Skeletal muscle tissue (tissue), 4 donors: ENCODE data around the gene PPM1N. TPM values are rescaled to one million over a fixed set of nuclear protein-coding genes. Genes with fewer than 3 reads are reported as not detected.

Source experiments
- H3K27ac ChIP-seq: one replicate; pipeline ENCODE4 v1.7.0; 2013; ENCODE audit warnings: mild to moderate bottlenecking, low read depth, low read length, inconsistent platforms
- H3K27me3 ChIP-seq, 3 donors: one replicate each; pipeline ENCODE4 v1.7.0; 2013; ENCODE audit warnings: low read length in 3 of 3; ENCODE audit not compliant: control insufficient read depth in 3 of 3, insufficient read depth in 3 of 3
- H3K36me3 ChIP-seq, 3 donors: one replicate each; pipeline ENCODE4 v1.7.0; 2013; ENCODE audit warnings: low read length in 3 of 3; ENCODE audit not compliant: control insufficient read depth in 3 of 3, insufficient read depth in 3 of 3
- H3K4me1 ChIP-seq, 3 donors: one replicate each; pipeline ENCODE4 v1.7.0; 2013; ENCODE audit warnings: low read length in 3 of 3, mild to moderate bottlenecking in 3 of 3; ENCODE audit not compliant: control insufficient read depth in 3 of 3, insufficient read depth in 3 of 3
- H3K4me3 ChIP-seq, 3 donors: one replicate each; pipeline ENCODE4 v1.7.0; 2013; ENCODE audit warnings: low read length in 3 of 3
- H3K9ac ChIP-seq, 3 donors: one replicate each; pipeline ENCODE4 v1.7.0; 2013; ENCODE audit warnings: low read length in 3 of 3, mild to moderate bottlenecking in 3 of 3, moderate library complexity in 2 of 3, low read depth in 1 of 3
- H3K9me3 ChIP-seq, 3 donors: one replicate each; pipeline ENCODE4 v1.7.0; 2013; ENCODE audit warnings: low read length in 3 of 3; ENCODE audit not compliant: control insufficient read depth in 3 of 3
- total RNA-seq: library from RNA; depleted of rRNA; stranded (reverse); fragments of >200 nt; gene quantifications from one replicate; pipeline ENCODE4 v1.2.3, GENCODE V29; 2014
- donor health status: Osteomylitis.

Gene PPM1N
- total RNA-seq, 1 donor from 2014 or later = 0.52 TPM

- Histone ChIP-seq H3K36me3 (peaks cover 5 to 11% (median 9%) of the 10 kb centered on the region in 3 donors), H3K27me3 (peaks cover 5 to 22% (median 9%) of the 10 kb centered on the region in 3 donors), H3K9me3 (no peaks in the 10 kb centered on the region), H3K4me1 (peaks cover 11 to 16% (median 14%) of the 10 kb centered on the region in 3 donors), H3K4me3 (no peak overlapping the region), H3K27ac (no peak overlapping the region), H3K9ac (no peak overlapping the region)
These were observed 28.7 kb downstream of the PPM1N start for GRCh38 chr19:45526971-45527370.

- peaks cover 11 to 16% (median 14%) of the 10 kb centered on the region in 3 donors for H3K4me1 ChIP-seq
- H3K27ac ChIP-seq = no peak overlapping the region
- no peak overlapping the region for H3K9ac ChIP-seq
These were observed 29.5 kb downstream of the PPM1N start for GRCh38 chr19:45527731-45528130.

GRCh38 chr19:45528149-45528743 is 30.0 kb downstream of the PPM1N start:
- Histone ChIP-seq H3K27ac (no peak overlapping the region), H3K4me3 (no peak overlapping the region), H3K27me3 (peaks cover 5 to 22% (median 9%) of the 10 kb centered on the region in 3 donors)

More at GRCh38 chr19:45527731-45528130, 29.5 kb downstream of the PPM1N start:
- Histone ChIP-seq H3K9me3 (no peaks in the 10 kb centered on the region), H3K27me3 (peaks cover 5 to 22% (median 9%) of the 10 kb centered on the region in 3 donors), H3K36me3 (peaks cover 3 to 11% (median 6%) of the 10 kb centered on the region in 3 donors), H3K4me3 (no peak overlapping the region)

GRCh38 chr19:45528744-45529419 is 30.6 kb downstream of the PPM1N start:
- peaks cover 9 to 16% (median 14%) of the 10 kb centered on the region in 3 donors for H3K4me1 ChIP-seq
- H3K27ac ChIP-seq = no peak overlapping the region
- H3K27me3 ChIP-seq = peaks cover 5 to 22% (median 9%) of the 10 kb centered on the region in 3 donors
- H3K9ac ChIP-seq = no peak overlapping the region
- H3K4me3 ChIP-seq = peak overlapping the region in 1 of 3 donors; percentile 6
- H3K9me3 ChIP-seq = no peaks in the 10 kb centered on the region
- peaks cover 3 to 10% (median 4%) of the 10 kb centered on the region in 3 donors for H3K36me3 ChIP-seq

More at GRCh38 chr19:45528149-45528743, 30.0 kb downstream of the PPM1N start:
- Histone ChIP-seq H3K9ac (no peak overlapping the region), H3K9me3 (no peaks in the 10 kb centered on the region), H3K36me3 (peaks cover 3 to 11% (median 4%) of the 10 kb centered on the region in 3 donors), H3K4me1 (peaks cover 11 to 16% (median 14%) of the 10 kb centered on the region in 3 donors)

GRCh38 chr19:45529420-45529785 is 31.2 kb downstream of the PPM1N start:
- Histone ChIP-seq H3K36me3 (peaks cover 3 to 9% (median 4%) of the 10 kb centered on the region in 3 donors), H3K27me3 (peaks cover 5 to 22% (median 9%) of the 10 kb centered on the region in 3 donors), H3K4me3 (peak overlapping the region in 1 of 3 donors; percentile 6), H3K27ac (no peak overlapping the region), H3K9me3 (no peaks in the 10 kb centered on the region), H3K4me1 (peaks cover 8 to 15% (median 13%) of the 10 kb centered on the region in 3 donors), H3K9ac (no peak overlapping the region)

GRCh38 chr19:45531349-45531748 is 33.1 kb downstream of the PPM1N start:
- Histone ChIP-seq H3K27ac (no peak overlapping the region), H3K9ac (no peak overlapping the region), H3K27me3 (peaks cover 5 to 22% (median 9%) of the 10 kb centered on the region in 3 donors), H3K4me1 (peaks cover 7 to 10% (median 7%) of the 10 kb centered on the region in 3 donors), H3K4me3 (no peak overlapping the region), H3K36me3 (no peaks in the 10 kb centered on the region), H3K9me3 (no peaks in the 10 kb centered on the region)

GRCh38 chr19:45539459-45539858 is 41.2 kb downstream of the PPM1N start:
- Histone ChIP-seq H3K36me3 (no peaks in the 10 kb centered on the region), H3K27ac (no peak overlapping the region), H3K9ac (no peak overlapping the region), H3K4me1 (no peaks in the 10 kb centered on the region), H3K4me3 (no peak overlapping the region), H3K9me3 (no peaks in the 10 kb centered on the region), H3K27me3 (no peaks in the 10 kb centered on the region)

- H3K9ac ChIP-seq = no peak overlapping the region
- H3K4me3 ChIP-seq = no peak overlapping the region
- no peaks in the 10 kb centered on the region for H3K9me3 ChIP-seq
- H3K27me3 ChIP-seq = no peaks in the 10 kb centered on the region
- H3K4me1 ChIP-seq = no peaks in the 10 kb centered on the region
- no peaks in the 10 kb centered on the region for H3K36me3 ChIP-seq
- no peak overlapping the region for H3K27ac ChIP-seq
These were observed 44.0 kb downstream of the PPM1N start for GRCh38 chr19:45542234-45542668.

- no peaks in the 10 kb centered on the region for H3K27me3 ChIP-seq
- no peak overlapping the region for H3K27ac ChIP-seq
- no peaks in the 10 kb centered on the region for H3K36me3 ChIP-seq
- H3K9ac ChIP-seq = no peak overlapping the region
- no peaks in the 10 kb centered on the region for H3K9me3 ChIP-seq
- H3K4me3 ChIP-seq = no peak overlapping the region
- H3K4me1 ChIP-seq = peaks cover 0 to 6% (median 0%) of the 10 kb centered on the region in 3 donors
These were observed 49.0 kb downstream of the PPM1N start for GRCh38 chr19:45547211-45547770.
